Spinal cord (tissue), 10 donors: Measurements from ENCODE around the gene BICD1. TPM values are rescaled to one million over a fixed set of nuclear protein-coding genes. Genes with fewer than 3 reads are reported as not detected.

ENCODE experiments used
- DNase-seq, 6 donors: peaks; one replicate each; pipeline versions ENCODE4 v3.0.0 to v3.0.0-alpha.2; 2013 to 2015; ENCODE audit warnings: low spot score in 6 of 6, low read depth in 4 of 6
- H3K27ac ChIP-seq: one replicate; pipeline ENCODE4 v1.5.1; 2013; ENCODE audit warnings: low read depth, low read length, control low read depth
- H3K27me3 ChIP-seq: one replicate; pipeline ENCODE4 v1.6.1; 2013; ENCODE audit warnings: low read length; ENCODE audit not compliant: control insufficient read depth, insufficient read depth
- H3K36me3 ChIP-seq: one replicate; pipeline ENCODE4 v1.6.1; 2013; ENCODE audit warnings: low read length; ENCODE audit not compliant: control insufficient read depth, insufficient read depth
- H3K4me1 ChIP-seq: one replicate; pipeline ENCODE4 v1.6.1; 2013; ENCODE audit warnings: low read length; ENCODE audit not compliant: control insufficient read depth, insufficient read depth
- H3K4me3 ChIP-seq: one replicate; pipeline ENCODE4 v1.5.1; 2013; ENCODE audit warnings: low read depth, low read length, control low read depth
- H3K9me3 ChIP-seq: one replicate; pipeline ENCODE4 v1.6.1; 2013; ENCODE audit warnings: low read length; ENCODE audit not compliant: control insufficient read depth, insufficient read depth
- WGBS: methylation state at CpG from one replicate; pipeline ENCODE4 v1.1.5; 2013; ENCODE audit warnings: missing lambda C conversion rate; ENCODE audit not compliant: insufficient coverage; 5-methylcytosine and 5-hydroxymethylcytosine counted together
- polyA plus RNA-seq, 2 donors: library from polyadenylated mRNA; unstranded; fragments of 120-200 nt; gene quantifications; one replicate each; pipeline ENCODE4 v1.2.1, GENCODE V29; 2013; ENCODE audit not compliant: insufficient read length in 2 of 2
- total RNA-seq, 2 donors: library from RNA; depleted of rRNA in 1 of 2; stranded (reverse); fragments of 120-200 nt in 1 of 2; fragments of >200 nt in 1 of 2; gene quantifications; one replicate each; pipeline versions ENCODE4 v1.2.3 to v1.2.4, GENCODE V29; 2013 to 2014
- donor health status: healthy.

BICD1 gene
- total and polyA plus RNA-seq, 4 donors = 19.5 to 51.0 (median 28.6) TPM

DNA sequence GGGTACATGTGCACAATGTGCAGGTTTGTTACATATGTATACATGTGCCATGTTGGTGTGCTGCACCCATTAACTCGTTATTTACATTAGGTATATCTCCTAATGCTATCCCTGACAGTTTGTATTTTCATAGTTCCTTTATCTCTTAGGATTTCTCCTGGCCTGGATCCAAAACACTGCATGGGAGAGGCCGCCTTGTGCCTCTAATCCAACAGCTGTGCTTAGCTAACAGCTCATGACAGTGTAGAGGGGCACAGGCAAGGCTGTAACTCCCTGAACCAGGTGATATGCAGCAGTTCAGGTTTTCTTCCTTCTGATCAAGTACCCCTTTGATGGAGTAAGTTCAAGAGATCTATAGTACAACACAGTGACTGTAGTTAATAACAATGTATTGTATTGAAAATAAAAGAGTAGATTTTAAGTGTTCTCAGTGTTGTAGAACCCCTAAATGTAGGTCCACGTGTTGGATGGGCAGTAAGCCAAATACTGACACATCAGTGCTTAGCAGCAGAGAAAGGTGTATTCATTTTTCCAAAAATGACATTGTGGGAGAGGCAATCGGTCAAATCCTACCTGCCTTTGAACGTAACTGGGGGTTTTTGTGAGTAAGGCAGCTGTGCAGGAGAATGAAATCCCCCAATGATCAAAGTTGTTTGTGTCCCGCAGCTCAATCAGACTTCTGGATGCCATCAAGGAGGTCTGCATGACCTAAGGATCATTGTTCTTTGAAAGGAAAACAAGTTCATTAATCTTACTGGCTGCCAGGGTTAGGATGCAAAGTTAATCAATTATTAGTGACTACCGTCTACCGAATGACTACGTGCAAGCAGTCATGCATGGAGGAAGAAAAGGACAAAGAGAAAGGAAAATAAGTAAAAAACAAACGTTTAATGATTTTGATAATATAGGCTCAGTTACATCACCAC is 203.4 kb downstream of the BICD1 start:
- H3K27me3 ChIP-seq = no peaks in the 10 kb centered on the region
- no peaks in the 10 kb centered on the region for H3K36me3 ChIP-seq
- H3K9me3 ChIP-seq = no peaks in the 10 kb centered on the region
- 34% methylated on average over 3 of the region's 10 CpGs for WGBS
- no peak overlapping the region for H3K27ac ChIP-seq
- H3K4me1 ChIP-seq = no peaks in the 10 kb centered on the region
- peak in 2 of 6 donors; percentile 35 to 55 for DNase-seq
- no peak overlapping the region for H3K4me3 ChIP-seq

DNA sequence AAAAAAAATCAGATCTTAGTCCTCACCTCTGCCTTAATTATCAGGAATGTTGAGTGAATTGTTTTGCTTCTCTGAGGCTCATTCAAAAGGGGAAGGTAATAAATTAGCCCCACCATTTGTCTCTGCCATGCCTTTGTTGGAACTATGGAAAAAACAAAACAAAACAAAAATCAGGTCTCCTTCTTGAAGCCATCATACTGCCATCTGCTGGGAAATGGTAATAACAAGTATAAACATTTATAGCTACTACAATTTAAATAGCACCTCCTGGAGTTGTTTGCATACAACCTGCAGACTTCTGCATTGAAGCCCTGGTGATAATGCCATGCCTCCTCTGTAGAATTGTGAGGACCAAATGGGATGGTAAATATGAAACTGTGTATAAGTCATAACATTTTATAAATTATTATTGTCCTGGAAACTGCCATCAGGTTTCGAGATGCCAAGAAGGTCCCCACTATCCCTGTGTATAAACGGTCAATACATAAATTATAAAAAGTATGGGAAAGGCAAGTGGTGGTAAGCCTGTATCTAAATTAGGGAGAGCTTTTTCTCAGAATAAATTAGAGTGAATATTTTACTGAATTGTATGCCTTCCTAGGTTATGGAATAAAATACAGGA is 205.5 kb downstream of the BICD1 start:
- no peak overlapping the region for H3K4me3 ChIP-seq
- H3K27ac ChIP-seq = no peak overlapping the region
- H3K9me3 ChIP-seq = no peaks in the 10 kb centered on the region
- H3K27me3 ChIP-seq = no peaks in the 10 kb centered on the region
- no peaks in the 10 kb centered on the region for H3K4me1 ChIP-seq
- no CpG with 5 or more reads among the region's 2 CpGs for WGBS
- DNase-seq = peak; percentile 35 to 94 (median 49)
- no peaks in the 10 kb centered on the region for H3K36me3 ChIP-seq

- Histone ChIP-seq H3K27ac (no peak overlapping the region), H3K27me3 (no peaks in the 10 kb centered on the region), H3K9me3 (no peaks in the 10 kb centered on the region), H3K36me3 (peaks cover 1% of the 10 kb centered on the region), H3K4me1 (no peaks in the 10 kb centered on the region), H3K4me3 (no peak overlapping the region)
- DNase-seq = no peak
- WGBS = 76% methylated on average over 6 of the region's 7 CpGs
These were observed 215.7 kb downstream of the BICD1 start for GRCh38 chr12:32322354-32322753.

DNA sequence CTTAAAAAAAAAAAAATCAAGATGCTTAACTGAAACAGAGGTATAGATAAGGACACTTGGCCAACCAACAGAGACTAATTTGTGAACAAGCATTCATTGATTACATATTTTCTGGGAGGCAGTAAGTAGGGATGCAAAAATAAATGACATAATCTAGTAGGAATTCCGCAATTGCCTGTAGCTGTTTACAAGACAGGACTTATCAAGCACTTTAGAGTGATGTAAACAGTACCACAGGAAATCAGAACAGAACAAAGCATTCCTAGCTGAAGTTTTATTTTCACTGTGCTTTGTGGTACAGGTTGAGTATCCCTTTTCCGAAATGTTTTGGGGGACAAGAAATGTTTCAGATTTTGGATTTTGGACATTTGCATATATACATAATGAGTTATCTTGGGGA is 224.5 kb downstream of the BICD1 start:
- no peaks in the 10 kb centered on the region for H3K4me1 ChIP-seq
- DNase-seq = no peak
- H3K27me3 ChIP-seq = no peaks in the 10 kb centered on the region
- peaks cover 9% of the 10 kb centered on the region for H3K36me3 ChIP-seq
- WGBS = no CpG with 5 or more reads among the region's 2 CpGs
- H3K9me3 ChIP-seq = no peaks in the 10 kb centered on the region
- H3K4me3 ChIP-seq = no peak overlapping the region
- H3K27ac ChIP-seq = no peak overlapping the region

GRCh38 chr12:32332446-32332845 is 225.8 kb downstream of the BICD1 start:
- no peak overlapping the region for H3K27ac ChIP-seq
- WGBS = 60% methylated on average over 1 of the region's 3 CpGs
- peaks cover 7% of the 10 kb centered on the region for H3K36me3 ChIP-seq
- DNase-seq = no peak
- no peaks in the 10 kb centered on the region for H3K4me1 ChIP-seq
- H3K27me3 ChIP-seq = no peaks in the 10 kb centered on the region
- no peaks in the 10 kb centered on the region for H3K9me3 ChIP-seq
- no peak overlapping the region for H3K4me3 ChIP-seq

GRCh38 chr12:32334371-32334777 is 227.7 kb downstream of the BICD1 start:
- no peaks in the 10 kb centered on the region for H3K36me3 ChIP-seq
- no peaks in the 10 kb centered on the region for H3K27me3 ChIP-seq
- no peak overlapping the region for H3K27ac ChIP-seq
- WGBS = 84% methylated on average over 3 of the region's 4 CpGs
- peak in 1 of 6 donors; percentile 64 for DNase-seq
- H3K4me1 ChIP-seq = no peaks in the 10 kb centered on the region
- H3K4me3 ChIP-seq = no peak overlapping the region
- no peaks in the 10 kb centered on the region for H3K9me3 ChIP-seq

DNA sequence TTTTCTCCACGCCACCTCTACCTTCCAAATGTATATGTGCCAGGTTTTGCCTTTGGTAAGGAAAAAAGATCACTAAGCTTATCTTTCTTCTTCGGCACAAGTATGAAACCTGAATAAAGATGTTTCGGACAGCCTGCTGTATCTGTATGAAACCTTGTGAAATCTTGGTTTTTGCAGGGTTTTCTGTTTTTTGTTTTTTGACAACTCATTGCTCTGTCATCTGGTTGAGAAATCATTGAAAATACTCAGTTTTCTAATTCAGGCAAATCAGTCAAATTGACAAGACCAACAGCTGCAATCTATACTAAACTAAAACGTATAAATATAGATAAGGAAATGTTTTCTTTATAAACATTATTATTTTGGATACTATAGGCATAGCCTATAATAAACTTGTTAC is 229.6 kb downstream of the BICD1 start:
- Histone ChIP-seq H3K27ac (no peak overlapping the region), H3K9me3 (no peaks in the 10 kb centered on the region), H3K4me3 (no peak overlapping the region), H3K27me3 (no peaks in the 10 kb centered on the region), H3K4me1 (no peaks in the 10 kb centered on the region), H3K36me3 (no peaks in the 10 kb centered on the region)
- no peak for DNase-seq
- no CpG with 5 or more reads among the region's 4 CpGs for WGBS

DNA sequence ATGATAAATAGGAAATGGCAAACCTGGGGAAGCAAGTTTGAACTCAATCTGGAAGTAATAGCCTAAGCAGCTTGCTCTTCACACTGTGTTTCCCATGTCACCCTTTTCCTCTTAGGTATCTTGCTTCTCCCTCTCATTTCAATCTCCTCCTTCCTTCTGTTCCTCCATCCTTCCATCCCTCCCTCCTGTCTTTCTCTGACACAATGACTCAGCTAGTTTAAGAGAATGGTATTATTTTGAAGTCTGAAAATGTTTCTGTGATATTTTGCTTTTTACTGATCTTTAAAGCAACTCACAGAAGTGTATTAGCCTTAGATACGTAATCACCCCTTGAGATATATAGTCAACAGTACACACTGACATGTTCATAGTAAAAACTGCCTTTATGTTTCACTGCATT is 236.8 kb downstream of the BICD1 start:
- H3K4me3 ChIP-seq = no peak overlapping the region
- peaks cover 6% of the 10 kb centered on the region for H3K36me3 ChIP-seq
- H3K27me3 ChIP-seq = no peaks in the 10 kb centered on the region
- H3K27ac ChIP-seq = no peak overlapping the region
- no CpG with 5 or more reads among the region's 1 CpG for WGBS
- DNase-seq = no peak
- H3K4me1 ChIP-seq = no peaks in the 10 kb centered on the region
- no peaks in the 10 kb centered on the region for H3K9me3 ChIP-seq

- Histone ChIP-seq H3K4me1 (no peaks in the 10 kb centered on the region), H3K4me3 (no peak overlapping the region), H3K27ac (no peak overlapping the region), H3K36me3 (peaks cover 6% of the 10 kb centered on the region), H3K27me3 (no peaks in the 10 kb centered on the region), H3K9me3 (no peaks in the 10 kb centered on the region)
- DNase-seq = no peak
- 84% methylated on average over 7 of the region's 7 CpGs for WGBS
These were observed 237.4 kb downstream of the BICD1 start for GRCh38 chr12:32344047-32344446.

DNA sequence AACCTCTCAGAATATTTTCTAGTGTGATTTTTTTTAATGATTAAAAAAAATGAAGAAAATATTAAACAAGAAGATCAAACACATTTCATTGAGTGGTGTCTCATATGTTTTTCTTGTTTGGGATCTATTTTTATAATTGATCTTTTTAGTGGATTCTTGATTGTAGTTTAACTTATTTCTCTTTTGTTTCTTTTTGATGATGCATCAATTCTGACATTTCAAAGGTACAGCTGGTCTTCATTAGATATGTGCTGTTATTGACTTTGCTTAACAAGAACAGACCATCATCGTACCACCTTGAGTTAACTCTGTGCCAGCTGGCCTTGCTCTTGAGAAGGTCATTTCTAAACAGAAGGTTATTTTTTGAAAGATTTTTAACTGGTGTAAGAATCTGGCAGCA is 246.9 kb downstream of the BICD1 start:
- H3K4me3 ChIP-seq = no peak overlapping the region
- no peak overlapping the region for H3K27ac ChIP-seq
- H3K36me3 ChIP-seq = peaks cover 4% of the 10 kb centered on the region
- H3K9me3 ChIP-seq = no peaks in the 10 kb centered on the region
- WGBS = no CpG with 5 or more reads among the region's 1 CpG
- H3K4me1 ChIP-seq = no peaks in the 10 kb centered on the region
- DNase-seq = no peak
- H3K27me3 ChIP-seq = no peaks in the 10 kb centered on the region
